COLO829 (cell line): ENCODE data around the gene CHST8.

ENCODE experiments used
- DNase-seq: peaks from one replicate; pipeline ENCODE4 v3.0.0; 2012; ENCODE audit warnings: low spot score

Gene CHST8

DNA sequence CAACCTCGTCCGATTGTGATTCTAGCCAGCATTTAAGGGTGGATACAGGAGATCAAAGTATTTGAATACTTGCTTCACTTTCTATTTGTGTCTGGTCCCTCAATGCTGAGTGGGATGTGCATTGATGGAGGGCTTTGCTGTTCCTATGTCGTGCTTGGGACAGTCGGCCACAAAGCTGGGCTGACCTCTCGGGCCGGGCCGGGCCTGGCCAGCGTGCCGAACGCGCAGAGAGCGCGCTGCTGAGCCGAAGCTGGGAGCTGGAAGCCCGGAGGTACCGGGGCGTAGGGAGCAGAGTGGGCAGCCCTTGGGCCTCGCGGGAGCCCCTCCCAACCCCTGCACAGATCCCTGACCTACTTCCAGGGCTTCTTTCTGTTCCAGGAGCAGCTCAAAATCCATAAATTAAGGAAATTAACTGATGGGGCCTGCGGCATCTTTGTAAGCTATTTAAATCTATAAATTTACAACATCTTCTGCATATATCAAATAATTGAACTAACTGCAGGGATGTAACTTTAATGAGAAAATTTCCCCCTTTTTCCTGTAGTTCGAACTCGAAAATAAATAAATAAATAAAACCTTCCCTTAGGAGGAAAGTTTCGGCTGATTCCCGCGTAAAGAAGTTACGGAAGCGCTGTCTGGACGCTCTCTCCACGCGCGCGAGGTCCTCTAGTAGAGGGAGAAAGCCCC lies 173.1 kb downstream of the CHST8 start:
- no peak for DNase-seq

GRCh38 chr19:33795370-33796163 lies 173.8 kb downstream of the CHST8 start:
- DNase-seq, result peak; percentile 79

DNA sequence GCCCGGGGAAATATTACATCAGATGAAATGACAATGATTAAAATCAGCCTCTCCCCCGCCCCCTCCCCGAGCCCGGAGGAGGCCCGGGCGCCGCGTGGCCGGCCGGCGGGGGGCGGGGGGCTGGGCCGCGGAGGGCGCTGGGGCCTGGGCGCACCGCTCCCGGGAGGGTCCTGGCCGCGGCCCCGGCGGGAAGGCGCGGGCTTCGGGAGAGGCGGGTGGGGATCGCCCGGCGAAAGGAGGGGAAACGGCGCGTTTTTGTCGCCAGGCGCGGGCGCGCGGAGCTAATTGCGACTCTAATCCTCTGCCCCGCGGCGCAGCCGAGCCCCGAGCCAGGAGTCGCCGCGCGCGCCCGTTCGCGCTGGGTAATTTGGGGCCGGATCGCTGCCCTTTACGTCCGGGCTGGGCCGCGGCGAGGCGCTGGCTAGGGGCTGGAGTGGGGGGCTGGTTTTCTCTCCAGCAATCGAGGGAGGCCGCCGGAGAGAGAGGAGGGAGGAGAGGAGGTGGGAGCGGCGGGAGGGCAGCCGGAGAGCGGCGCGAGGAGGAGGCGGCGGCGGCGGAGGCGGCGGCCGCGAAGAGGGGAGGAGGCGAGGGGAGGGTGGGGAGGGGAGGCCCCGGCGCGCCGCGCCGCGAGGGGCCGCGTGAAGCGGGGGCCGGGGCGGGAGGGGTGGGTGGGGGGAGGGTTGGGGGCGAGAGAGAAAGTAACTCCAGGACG lies 174.6 kb downstream of the CHST8 start, which contains the start of gene KCTD15:
TSS of gene KCTD15 (plus strand) at position 707 of the 712 bp plus-strand sequence. CDS start 3,585 bp downstream, outside the sequence.
- DNase-seq, result no peak

DNA sequence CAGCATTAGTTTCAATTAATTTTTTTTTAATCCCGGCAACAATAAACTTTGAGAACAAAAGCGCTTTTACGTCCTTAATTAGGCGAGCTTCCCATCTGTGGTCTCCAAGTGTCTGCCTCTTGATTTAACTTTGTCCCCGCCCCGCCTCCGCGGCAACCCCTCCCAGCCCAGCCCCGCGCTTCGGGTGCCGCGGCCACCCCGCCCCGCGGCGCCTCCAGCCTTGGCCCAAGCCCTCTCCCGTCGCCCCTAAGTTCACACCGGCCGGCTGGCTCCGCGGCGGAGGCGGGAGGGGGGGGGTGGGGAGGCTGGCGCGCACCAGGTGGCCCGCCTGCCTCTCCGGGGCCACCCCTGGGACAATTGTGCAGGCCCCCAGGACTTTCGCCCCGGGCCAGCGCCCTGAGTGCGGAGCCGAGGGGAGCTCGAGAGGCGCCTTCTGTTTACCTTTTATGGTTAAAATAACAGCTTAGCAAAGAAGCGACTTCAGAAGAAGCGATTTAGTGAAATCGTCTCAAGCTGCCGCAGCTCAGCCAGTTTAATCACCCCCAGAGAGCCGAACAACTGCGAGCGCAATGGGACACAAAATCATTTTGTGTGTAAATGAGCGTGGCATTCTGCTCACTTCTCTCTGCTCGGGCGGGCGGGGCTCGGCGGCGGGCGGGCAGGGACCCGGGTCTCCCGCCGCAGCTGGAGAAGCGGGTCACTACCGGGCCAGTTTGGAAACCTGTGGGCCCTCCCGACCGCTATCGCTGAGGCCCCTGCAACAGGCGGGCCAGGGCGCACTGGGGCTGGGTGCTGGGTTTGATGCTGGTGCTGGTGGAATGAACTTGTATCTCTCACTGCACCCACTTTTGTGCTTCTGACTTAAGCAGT lies 176.3 kb downstream of the CHST8 start:
- no peak for DNase-seq

DNA sequence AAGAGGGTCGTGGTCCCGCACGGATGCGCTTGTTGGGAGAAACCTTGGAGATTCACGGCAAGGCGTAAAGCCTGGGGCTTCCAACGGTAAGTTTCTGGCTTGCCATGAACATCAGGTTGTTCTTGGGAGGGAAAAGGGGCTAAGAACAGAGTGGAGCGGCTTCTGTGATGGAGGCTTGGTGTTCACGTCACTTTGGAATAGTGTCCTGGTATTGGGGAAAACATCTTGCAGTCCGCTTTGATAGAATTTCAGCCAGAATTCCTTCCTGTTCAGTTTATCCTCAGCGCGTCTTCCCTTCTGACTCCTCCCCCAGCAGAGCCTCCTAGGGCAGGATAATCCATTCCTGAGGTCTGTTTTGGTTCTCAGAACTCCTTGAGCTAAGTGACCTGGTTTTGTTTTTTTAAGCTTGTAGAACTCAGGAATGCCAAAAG lies 176.9 kb downstream of the CHST8 start:
- DNase-seq, result no peak

DNA sequence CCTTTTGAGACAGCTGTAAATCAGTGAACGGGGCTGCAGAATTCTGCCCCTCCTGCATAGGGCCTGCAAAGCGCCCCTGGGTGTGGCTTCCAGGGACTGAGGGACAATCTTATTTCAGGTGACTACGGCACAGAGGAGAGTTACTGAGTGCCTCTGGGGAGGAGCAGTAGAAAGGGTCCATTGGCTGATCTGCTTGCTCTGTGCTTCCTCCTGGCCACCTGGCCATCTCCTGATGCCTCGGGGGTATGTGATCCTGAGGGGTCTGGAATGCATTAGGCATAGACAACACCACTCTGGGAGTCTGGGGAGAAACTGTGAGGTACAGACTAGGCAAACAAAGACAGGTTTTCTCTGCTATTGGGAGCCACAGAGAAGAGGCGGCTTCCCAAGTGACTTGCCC lies 177.7 kb downstream of the CHST8 start:
- DNase-seq, result no peak

DNA sequence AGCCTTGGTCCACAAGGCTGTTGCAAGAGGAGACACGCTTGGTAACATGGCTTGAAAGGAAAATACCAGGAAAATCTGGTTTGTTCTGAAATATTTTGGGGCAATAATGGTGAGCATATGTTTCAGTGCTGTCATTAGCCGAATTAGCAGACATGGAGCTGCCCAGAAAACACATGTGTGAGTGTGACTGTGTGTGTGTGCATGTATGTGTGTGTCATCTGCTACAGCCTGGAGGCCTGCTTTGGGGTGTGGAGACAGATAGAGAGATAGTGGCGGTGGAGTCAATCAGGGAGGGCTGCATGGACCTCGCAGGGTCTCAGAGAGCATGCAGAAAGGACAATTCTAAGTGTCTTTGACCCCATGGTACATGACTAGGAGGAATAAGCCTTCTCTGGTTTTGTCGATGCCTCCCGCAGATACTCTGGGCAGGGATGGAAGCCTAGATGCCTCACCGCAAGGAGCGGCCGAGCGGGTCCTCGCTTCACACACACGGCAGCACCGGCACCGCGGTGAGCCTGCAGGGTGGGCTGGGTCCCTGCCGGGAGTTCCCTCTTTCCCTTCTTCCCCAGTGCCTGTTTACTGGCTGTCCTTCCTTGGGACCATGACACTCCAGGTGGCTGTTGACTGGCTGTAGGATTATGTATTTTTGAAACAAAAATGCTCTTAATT lies 178.4 kb downstream of the CHST8 start:
- DNase-seq, result no peak

DNA sequence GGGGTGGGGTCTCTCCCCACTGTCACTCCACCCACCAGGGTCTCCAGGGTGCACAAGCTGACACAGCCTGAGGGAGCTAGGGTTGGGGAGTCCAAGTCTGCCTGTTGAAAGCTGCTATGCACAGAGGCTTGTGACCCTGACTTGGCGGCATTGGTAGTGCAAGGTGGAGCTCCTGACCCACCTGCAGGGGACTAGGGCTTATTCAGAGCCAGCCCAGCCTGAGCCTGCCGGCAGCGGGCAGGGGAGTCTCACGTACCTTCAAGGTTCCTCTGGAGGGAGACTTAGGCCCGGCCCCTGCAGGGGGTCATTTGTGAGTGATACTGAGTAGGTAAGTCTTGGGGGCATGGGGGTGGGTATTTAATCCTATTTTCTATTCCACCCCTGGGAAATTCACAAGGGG lies 179.7 kb downstream of the CHST8 start:
- DNase-seq, result no peak

DNA sequence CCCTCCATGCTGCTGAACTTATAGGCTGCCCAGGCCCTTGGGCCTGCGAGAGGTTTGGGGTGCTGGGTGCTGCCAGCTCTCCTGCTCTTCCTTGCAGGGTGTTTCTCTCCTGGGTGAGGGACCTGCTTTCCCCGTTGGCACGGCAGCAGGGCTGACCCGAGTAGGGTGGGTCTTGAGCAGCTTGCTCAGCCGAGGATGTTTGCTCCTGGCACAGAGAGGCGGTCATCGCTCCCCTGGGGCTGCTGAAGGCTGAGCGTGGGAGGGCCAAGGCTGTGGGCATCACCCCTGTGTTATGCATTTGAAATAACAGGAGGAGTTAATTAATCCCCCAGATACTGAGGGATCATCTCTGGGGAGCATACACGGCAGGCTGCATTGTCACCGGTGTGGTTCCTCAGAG lies 180.2 kb downstream of the CHST8 start:
- no peak for DNase-seq

GRCh38 chr19:33802801-33803200 lies 181.0 kb downstream of the CHST8 start:
- no peak for DNase-seq

DNA sequence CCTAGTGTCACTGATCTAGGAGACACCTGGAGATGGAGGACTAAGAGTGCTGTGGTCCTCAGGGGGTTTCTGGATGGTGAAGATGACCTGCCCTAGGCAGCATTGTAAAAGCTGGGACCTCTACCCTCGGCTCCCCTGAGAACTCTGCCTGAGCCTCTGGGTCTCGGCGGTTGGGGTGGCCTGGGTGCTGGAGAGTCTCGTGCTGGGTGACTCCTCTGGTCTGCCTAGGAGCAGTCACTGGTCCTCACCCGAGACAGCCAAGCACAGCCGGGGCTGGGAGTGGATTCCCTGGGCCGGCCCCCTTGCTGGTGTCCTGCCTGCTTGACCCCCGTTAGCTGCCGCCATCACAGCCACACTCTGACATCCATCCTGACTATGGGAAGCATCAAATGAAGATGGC lies 181.6 kb downstream of the CHST8 start:
- no peak for DNase-seq

DNA sequence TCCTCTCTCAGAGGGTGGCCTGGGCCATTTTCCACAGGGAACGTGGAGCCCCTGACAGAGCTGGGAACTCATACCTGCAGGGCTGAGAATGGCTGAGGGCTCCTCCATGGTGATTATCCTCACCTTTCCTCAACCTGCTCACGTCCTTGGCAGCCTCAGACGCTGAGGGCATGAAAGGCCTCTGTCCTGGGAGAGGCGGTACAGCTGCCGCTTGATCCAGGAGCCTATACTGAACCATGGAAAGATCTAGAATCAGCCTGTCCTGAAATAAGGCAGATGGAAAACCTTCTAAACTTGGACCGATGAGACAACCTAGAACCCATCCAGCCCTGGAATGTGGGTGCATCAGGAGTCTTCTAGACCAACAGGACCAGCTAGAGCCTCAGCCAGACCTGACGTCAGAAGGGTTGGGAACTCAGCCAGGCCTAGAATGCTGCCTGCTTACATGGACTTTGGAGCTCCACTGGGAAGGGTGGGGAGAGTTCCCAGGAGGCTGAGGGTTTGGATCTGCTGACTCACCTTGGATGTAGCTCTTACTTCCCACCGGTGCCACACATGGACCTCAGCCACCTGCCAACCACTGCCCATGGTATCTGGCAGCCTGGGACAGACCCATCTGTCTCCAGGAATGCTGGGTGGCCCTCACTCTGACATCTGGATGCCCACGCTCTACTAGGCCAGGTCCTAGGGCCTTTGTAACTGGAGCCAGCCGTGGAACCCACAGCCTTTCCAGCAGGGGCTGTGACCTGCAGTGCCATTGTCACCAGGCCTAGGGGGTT lies 182.5 kb downstream of the CHST8 start:
- DNase-seq, result no peak

DNA sequence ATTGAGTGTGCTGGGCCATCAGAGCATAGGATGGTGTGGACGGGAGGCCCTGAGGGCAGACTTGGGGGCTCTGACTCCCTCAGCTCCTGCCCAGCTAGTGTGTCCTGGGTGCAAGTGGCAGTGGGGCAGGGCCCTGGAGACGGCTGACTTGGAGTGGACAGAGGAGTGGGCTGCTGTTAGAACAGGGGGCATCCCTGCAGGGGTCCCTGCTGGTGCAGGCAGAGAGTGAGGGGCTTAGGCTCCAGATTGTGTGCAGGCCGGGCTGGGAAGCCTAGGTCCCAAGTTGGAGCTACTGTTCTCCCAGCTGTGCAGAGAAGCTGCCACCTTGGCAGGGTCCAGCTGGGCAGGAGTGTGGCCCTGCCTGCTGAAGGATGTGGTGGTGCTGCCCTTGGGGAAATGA lies 183.6 kb downstream of the CHST8 start:
- DNase-seq, result no peak

DNA sequence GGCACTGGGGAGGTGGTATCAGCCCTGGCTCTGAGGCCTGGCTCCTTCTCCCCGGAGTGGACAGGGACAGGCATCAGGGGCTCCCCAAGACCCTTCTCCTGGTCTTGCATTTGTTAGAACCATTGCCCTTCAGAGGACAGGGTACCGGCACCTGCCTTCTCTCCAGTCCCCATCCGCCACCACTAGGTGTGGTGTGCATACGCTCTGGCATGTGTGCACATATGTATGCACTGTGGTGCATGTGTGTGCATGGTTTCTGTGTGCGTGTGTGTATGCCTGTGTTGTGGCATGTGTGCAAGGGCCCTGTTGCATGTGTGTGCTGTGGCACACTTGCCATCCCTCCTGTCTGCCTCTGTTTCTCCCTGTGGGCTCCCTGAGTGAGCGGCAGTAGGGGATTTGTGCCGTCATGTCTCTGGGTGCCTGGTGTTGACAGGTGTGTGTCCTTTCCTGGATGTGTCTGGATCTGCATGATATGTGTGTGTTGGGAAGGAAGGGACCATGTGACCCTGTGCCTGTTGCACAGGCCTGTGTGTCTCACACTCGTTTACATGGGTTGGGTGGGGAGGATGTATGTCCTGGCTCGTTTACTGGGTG lies 184.2 kb downstream of the CHST8 start:
- no peak for DNase-seq

GRCh38 chr19:33806434-33806881 lies 184.7 kb downstream of the CHST8 start:
- no peak for DNase-seq

GRCh38 chr19:33808399-33808798 lies 186.6 kb downstream of the CHST8 start:
- DNase-seq, result no peak

DNA sequence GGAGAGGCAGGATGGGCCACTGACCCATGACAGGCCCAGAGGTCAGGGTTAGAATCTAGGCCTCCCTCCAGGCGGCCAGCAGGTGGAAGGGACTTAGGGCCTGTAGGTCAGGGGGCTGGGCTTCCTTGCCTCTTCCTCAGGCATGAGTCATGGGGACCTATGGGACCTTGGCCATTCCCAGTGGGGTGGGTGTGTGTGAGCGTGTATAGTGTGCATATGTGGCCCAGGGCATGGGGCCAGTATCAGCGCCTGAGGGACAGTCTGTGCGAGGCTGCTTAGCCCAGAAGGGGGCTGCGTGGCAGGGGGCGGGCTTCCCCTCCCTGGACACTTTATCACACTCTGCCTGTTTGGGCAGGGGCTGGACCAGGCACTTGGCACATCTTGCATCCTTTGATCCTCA lies 188.2 kb downstream of the CHST8 start:
- DNase-seq, result no peak

DNA sequence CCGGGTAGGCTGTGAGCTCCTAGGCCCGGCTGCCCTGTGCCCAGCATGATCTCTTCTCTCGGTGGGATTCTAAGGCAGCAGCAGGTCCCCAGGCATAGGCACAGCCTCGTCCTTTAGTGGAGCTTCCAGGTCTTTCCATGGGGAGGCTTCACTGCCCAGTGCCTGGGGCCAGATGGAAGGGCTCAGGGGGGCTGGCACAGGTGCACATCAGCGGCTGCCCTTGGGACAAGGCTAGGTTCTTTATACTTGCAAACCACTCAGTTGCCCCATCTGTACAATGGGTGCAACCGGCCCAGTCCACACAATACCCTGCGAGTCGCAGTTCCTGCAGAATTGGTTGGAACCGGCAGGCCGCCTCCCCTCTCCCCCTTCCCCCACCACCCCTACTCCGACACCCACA lies 189.1 kb downstream of the CHST8 start:
- DNase-seq, result no peak

DNA sequence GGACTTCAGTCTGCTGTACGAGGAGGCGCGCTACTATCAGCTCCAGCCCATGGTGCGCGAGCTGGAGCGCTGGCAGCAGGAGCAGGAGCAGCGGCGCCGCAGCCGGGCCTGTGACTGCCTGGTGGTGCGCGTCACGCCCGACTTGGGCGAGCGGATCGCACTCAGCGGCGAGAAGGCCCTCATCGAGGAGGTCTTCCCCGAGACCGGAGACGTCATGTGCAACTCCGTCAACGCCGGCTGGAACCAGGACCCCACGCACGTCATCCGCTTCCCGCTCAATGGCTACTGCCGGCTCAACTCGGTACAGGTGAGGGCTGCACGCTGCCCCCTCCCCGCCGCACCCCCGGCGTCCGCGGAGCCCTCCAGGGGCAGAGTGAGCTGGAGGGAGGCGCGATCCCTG lies 189.5 kb downstream of the CHST8 start:
- DNase-seq, result no peak
